Rectal smooth muscle tissue (tissue), 1 donor: ENCODE data around the gene E2F3.
A peak's percentile ranks its signal among the peaks of the same experiment; 100 is the strongest.
"Not testable (repeated sequence)": the region's sequence is repeated elsewhere in the genome, so short reads cannot be mapped to it uniquely, and the experiment has no call there.

Experiments
- H3K27ac ChIP-seq: one replicate; pipeline ENCODE4 v1.7.0; 2013; ENCODE audit warnings: low read depth, low read length, inconsistent platforms
- H3K27me3 ChIP-seq: one replicate; pipeline ENCODE4 v1.7.0; 2013; ENCODE audit warnings: low read length; ENCODE audit not compliant: control insufficient read depth, insufficient read depth
- H3K36me3 ChIP-seq: one replicate; pipeline ENCODE4 v1.7.0; 2013; ENCODE audit warnings: low read length; ENCODE audit not compliant: control insufficient read depth, insufficient read depth
- H3K4me1 ChIP-seq: one replicate; pipeline ENCODE4 v1.7.0; 2013; ENCODE audit warnings: low read length; ENCODE audit not compliant: control insufficient read depth, insufficient read depth
- H3K4me3 ChIP-seq: one replicate; pipeline ENCODE4 v1.7.0; 2013; ENCODE audit warnings: low read length
- H3K9ac ChIP-seq: one replicate; pipeline ENCODE4 v1.7.0; 2013; ENCODE audit warnings: low read length

The E2F3 gene

DNA sequence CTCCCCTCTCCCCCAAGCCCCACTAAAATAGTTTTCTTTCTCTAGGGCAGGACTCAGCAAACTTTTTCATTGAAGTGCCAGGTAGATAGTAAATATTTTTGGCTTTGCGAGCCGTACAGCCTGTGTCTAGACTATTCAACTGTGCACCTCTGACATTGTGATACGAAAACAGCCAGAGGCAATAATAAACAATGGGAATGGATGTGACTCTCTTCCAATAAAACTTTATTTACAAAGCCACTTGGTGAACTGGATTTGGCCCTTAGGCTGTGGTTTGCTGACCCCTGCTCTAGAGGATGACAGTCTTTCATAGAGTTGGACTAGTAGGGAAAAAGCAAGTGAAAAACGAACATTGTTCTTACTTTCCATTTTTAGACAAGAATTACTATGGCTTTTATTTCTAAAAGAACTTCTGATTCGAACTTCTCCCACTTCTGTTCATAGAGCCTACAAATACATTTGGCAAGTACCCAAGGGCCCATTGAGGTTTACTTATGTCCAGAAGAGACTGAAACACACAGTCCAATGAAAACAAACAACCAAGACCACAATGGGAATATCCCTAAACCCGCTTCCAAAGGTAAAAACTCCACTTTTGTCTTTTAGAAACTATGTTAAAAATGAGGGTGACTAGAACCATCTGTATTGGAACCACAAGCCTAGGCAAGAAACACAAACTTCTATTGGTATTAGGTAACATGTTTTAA, 86.1 kb downstream of the E2F3 start:
- Histone ChIP-seq H3K27ac (no peak overlapping the region), H3K4me1 (no peaks in the 10 kb centered on the region), H3K4me3 (no peak overlapping the region), H3K36me3 (peaks cover 6% of the 10 kb centered on the region), H3K27me3 (no peaks in the 10 kb centered on the region), H3K9ac (no peak overlapping the region)

DNA sequence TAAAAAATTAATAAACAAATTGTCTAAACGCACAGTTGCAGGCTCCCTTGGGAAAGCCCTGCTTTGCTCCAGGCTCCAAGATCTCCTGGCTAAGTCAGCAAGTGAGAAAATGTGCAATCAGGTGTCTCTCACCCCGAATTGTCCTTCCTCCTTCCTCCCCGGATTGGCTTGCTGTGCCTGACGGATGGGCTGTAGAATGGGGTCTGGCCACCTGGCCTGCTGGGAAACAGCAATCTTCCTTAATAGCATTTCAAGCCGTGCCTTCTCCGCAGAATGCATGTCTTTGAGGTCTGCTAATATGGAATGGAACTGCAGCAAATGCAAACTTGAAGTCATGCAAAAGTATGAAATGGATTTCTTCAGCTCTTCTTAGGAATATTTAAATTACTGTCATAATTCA, 88.9 kb downstream of the E2F3 start:
- Histone ChIP-seq H3K4me1 (no peaks in the 10 kb centered on the region), H3K4me3 (no peak overlapping the region), H3K27ac (no peak overlapping the region), H3K36me3 (peaks cover 6% of the 10 kb centered on the region), H3K27me3 (no peaks in the 10 kb centered on the region), H3K9ac (no peak overlapping the region)

DNA sequence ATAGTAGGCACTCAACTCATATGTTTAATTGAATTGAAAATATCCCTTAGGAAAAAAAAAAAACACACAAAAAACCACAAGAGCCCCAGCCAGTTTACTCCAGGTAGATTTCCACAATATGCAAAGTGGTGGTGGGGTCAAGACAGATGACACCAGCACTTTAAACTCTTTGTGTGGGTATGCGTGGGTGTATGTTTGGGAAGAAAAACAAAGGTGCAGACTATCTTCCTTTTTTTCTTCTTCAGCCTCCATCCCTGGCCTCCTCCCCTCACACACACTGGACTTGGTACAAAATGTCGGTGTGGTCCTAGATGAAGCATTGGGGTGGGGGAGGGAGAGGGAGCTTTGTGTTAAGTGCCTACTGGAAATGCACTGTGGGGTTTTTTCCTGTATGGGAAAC, 90.4 kb downstream of the E2F3 start:
- H3K27me3 ChIP-seq, result no peaks in the 10 kb centered on the region
- H3K4me1 ChIP-seq, result no peaks in the 10 kb centered on the region
- no peak overlapping the region for H3K9ac ChIP-seq
- H3K27ac ChIP-seq, result no peak overlapping the region
- H3K4me3 ChIP-seq, result no peak overlapping the region
- peaks cover 6% of the 10 kb centered on the region for H3K36me3 ChIP-seq

DNA sequence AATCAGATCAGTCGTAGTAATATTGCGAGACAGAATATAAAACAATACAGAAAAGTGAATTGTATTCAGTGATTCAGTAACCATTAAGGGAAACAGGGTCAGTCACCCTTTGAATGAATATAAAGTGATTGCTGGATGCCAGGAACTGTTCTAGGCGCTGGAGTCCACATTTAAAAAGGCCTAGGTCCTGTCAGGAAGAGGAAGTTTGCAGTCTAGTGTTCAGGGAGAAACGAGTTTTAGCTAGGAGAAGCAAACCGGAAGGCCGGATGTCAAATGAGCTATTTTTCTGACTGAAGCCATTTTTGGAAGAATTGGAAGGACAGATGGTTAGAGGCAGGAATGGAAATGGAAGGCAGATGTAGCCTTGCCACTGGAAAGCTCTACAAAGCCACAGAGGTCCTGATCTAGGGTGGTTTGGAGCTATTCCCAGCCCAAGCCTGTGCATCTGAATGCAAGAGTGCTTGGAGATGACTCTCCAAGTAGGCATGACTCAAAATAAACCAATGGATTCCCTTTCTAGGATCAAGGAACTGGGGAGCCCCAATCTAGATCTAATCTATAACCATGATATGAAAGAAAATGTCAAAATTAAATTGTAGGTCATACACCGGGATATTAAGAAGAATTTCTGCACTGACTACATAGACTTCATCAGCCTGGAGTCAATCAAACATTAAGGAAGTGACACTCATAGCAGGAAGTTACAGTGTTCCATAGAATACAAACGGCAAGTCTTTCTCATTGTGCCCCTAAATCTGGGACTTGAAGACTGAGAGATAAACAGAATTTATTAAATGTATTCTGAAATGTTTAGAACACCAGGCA, 95.7 kb downstream of the E2F3 start:
- Histone ChIP-seq H3K36me3 (no peaks in the 10 kb centered on the region), H3K4me3 (no peak overlapping the region), H3K9ac (no peak overlapping the region), H3K4me1 (no peaks in the 10 kb centered on the region), H3K27me3 (no peaks in the 10 kb centered on the region), H3K27ac (no peak overlapping the region)

DNA sequence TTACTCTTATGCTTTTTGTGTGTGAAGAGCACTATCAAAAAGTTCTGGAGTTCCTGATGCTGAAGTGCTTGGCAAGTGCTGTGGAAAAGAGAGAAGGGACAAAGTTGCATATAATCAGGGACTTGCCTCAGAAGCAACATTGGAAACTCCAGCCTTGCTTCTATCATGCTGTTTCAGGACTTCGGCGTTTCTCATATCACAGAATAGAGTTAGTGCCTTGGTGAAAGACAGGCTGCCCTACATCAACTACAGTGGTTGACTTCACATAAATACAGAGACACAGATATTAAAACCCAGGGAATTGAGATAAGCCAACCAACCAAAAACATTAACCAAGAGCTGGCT, 96.3 kb downstream of the E2F3 start:
- Histone ChIP-seq H3K4me3 (no peak overlapping the region), H3K9ac (no peak overlapping the region), H3K27ac (no peak overlapping the region), H3K36me3 (no peaks in the 10 kb centered on the region), H3K4me1 (no peaks in the 10 kb centered on the region), H3K27me3 (no peaks in the 10 kb centered on the region)

DNA sequence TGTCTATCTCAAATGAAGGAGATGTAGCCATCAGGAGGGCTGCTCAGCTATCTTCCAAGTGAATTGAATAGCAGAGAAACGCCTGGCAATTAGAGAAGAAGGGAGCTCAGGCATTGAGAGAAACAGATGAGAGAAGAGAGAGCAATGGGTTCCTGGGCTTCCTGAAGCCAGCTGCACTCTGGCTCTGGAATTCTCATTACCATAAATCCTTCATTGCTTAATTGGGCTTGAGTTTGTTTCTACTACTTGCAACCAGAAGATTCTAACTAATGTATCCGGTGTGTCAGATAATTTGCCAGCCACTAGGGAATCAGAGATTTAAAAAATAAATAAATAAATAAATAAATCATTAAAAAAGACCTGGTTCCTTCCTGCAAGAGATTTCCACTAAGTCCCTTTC, 107.5 kb downstream of the E2F3 start:
- H3K27ac ChIP-seq, result no peak overlapping the region
- H3K27me3 ChIP-seq, result no peaks in the 10 kb centered on the region
- H3K36me3 ChIP-seq, result no peaks in the 10 kb centered on the region
- no peak overlapping the region for H3K4me3 ChIP-seq
- no peak overlapping the region for H3K9ac ChIP-seq
- no peaks in the 10 kb centered on the region for H3K4me1 ChIP-seq

DNA sequence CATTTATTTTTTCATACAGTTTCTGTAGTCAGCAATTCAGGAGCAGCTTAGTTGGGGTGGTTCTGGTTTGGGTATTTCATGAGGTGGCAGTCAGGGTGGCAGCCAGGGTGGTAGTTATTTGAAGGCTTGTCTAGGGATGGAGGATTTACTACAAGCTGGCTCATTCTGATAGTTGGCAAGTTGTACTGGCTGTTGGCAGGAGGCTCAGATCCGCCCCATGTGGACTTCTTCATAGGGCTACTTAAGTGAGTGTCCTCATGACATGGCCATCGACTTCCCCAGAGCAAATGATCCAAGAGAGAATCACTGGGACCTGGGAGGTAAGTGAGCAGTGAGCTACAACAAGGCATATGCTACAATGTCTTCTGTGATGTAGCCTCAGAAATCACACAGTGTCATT, 110.2 kb downstream of the E2F3 start:
- Histone ChIP-seq H3K4me3 (no peak overlapping the region), H3K27ac (no peak overlapping the region), H3K36me3 (no peaks in the 10 kb centered on the region), H3K4me1 (no peaks in the 10 kb centered on the region), H3K27me3 (no peaks in the 10 kb centered on the region), H3K9ac (no peak overlapping the region)

DNA sequence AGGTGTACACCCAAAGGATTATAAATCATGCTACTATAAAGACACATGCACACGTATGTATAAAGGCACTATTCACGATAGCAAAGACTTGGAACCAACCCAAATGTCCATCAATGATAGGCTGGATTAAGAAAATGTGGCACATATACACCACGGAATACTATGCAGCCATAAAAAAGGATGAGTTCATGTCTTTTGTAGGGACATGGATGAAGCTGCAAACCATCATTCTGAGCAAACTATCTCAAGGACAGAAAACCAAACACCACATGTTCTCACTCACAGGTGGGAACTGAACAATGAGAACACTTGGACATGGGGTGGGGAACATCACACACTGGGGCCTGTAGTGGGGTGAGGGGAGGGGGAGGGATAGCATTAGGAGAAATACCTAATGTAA, 123.5 kb downstream of the E2F3 start:
- H3K27me3 ChIP-seq, H3K4me1 ChIP-seq, H3K27ac ChIP-seq, H3K36me3 ChIP-seq, H3K9ac ChIP-seq, H3K4me3 ChIP-seq: not testable (repeated sequence)

DNA sequence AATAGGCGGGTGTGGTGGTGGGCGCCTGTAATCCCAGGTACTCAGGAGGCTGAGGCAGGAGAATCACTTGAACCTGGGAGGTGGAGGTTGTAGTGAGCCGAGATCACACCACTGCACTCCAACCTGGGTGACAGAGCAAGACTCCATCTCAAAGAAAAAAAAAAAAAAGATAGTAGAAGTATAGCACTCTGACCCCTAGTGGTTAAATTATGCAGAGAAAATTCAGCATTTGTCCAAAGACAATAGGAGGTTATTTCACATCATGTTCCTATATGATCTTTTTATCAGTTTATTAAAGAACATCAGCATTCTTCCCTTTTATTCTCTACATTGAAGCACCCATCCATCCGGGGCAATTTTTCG, 127.4 kb downstream of the E2F3 start:
- H3K4me3 ChIP-seq, H3K27ac ChIP-seq, H3K4me1 ChIP-seq, H3K9ac ChIP-seq, H3K36me3 ChIP-seq, H3K27me3 ChIP-seq: not testable (repeated sequence)

DNA sequence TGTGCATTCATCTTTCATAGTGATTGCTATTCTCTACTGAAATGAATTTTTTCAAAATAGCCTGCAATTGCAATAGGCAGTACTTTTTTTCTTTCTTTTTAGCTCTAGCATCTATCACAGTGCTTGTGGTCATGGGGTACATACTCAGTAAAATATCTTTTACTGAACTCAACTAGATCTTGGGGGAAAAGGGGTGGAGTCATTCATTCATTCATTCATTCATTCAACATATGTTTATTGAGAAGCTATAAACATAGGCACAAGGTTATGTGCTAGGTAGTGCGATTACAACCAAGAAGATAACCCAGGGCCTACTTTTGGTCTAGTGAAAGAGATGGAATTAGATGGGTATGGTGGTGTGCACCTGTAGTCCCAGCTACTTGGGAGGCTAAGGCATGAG, 131.2 kb downstream of the E2F3 start:
- no peak overlapping the region for H3K9ac ChIP-seq
- H3K27ac ChIP-seq, result no peak overlapping the region
- peaks cover 4% of the 10 kb centered on the region for H3K4me1 ChIP-seq
- H3K27me3 ChIP-seq, result no peaks in the 10 kb centered on the region
- H3K36me3 ChIP-seq, result no peaks in the 10 kb centered on the region
- H3K4me3 ChIP-seq, result no peak overlapping the region

DNA sequence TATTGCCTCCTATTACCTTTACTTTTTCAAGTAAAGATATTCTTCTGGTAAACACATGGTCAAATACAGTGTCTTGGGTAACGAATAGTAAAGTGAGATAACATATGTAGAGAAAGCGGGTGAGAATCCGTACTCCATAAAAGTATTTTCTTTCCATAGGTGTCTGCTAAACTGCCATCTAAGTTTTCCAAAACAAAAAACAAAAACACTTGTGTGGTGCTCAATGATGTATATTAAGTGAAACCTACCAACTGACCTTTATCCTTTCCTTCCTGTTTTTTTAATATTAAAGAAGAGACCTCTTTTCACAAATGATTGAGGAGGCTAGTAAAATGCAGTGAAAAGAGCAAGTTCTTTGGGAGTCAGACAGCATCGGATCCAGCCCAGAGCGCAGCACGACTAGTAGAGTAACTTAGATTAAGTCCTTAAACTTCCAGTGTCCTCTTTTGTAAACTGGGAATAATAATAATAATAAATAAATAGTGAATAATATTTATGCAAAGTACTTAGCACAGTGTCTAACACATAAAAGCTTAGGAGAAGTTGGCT, 132.1 kb downstream of the E2F3 start:
- H3K36me3 ChIP-seq, result no peaks in the 10 kb centered on the region
- peaks cover 4% of the 10 kb centered on the region for H3K4me1 ChIP-seq
- H3K27me3 ChIP-seq, result no peaks in the 10 kb centered on the region
- peak overlapping the region; percentile 93 for H3K4me3 ChIP-seq
- H3K9ac ChIP-seq, result no peak overlapping the region
- H3K27ac ChIP-seq, result peak overlapping the region; percentile 64

DNA sequence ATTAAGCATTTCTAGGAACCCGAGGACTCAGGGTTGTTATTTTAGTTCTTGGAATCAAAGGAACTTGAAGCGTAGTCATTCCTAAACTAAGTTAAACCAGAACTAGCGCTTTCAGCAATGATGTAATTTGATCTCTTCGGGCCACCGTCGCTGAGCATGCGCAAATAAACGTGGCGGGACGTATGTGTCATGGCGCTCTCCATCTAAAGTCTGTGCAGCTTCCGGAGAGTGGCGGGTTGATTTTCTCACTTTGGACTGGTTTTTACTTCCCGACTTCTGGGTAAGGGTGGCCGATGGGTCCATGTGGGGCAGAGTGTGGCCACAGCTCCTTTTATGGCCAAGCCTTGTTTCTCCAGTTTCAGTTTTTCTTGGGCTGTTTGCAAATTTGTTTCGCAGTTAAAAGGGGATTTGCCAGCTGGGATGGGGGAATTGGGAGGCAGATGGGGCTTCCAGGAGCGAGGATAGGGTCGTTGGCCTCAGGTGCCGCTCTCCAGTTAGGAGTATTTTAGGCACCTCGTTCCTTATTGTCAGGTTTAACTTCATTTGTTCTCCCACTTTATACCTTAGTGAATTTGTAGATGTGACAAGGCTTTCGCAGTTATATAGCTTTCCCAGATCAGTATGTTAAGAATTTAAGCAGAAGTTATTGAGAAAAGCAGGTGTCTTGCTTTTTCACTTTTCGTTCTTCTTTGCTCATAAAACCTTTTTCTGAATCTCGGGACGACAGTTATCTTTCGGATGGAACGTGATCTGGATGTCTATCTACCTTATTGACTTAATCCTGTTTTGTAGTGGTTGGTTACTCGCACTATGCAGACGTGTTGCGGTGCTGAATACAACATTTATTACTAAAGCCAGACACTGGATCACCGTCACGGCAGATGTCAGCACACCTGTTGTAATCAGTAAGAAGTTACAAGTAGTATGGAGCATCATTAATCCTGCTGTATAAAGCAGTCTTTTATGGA, 132.9 kb downstream of the E2F3 start, which contains the start of gene CDKAL1:
TSS of gene CDKAL1 (plus strand) at position 163 of the 968 bp plus-strand sequence. CDS start 11,894 bp downstream, outside the sequence.
- Histone ChIP-seq H3K27ac (peak within 1 kb of the TSS; percentile 64), H3K36me3 (no peaks in the 10 kb centered on the region), H3K4me3 (peak within 1 kb of the TSS; percentile 93), H3K9ac (peak within 1 kb of the TSS; percentile 73), H3K4me1 (peaks cover 4% of the 10 kb centered on the region), H3K27me3 (no peaks in the 10 kb centered on the region)
